NCI-H510A (cell line): Measurements from ENCODE around the gene STS.

Experiments used
- DNase-seq: peaks from one replicate; lab custom pipeline; 2025; lab: John Stamatoyannopoulos, UW

The STS gene

DNA sequence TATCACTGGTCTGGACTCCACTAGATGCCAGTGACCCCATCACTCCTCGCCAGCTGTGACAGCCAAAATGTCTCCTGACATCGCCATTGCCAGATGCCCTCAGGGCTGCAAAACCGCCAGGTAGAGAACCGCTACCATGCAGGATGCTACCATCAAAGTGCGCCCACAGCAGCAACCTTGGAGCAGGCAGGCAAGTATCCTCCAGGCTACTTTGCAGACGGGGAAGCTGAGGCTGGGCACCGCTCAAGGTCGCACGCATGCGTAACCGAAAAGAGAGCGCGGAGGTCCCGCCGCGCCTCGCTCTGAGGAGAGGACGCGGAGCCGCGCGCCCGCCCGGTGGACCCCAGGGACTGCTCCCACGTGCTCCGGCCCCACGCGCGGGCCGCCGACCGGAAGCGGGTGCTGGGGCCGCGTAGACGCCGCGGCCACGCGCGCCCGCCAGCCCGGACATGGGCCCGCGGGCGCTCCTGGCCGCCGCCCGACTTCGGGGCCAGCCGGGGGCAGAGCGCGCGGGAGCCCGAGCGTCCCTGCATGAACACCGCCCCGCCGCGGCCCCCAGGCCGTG is at the start of gene STS:
Gene STS (plus strand): TSS at position 300 of the 565 bp plus-strand sequence. CDS start 105,488 bp downstream, outside the sequence.
- DNase-seq = no peak

DNA sequence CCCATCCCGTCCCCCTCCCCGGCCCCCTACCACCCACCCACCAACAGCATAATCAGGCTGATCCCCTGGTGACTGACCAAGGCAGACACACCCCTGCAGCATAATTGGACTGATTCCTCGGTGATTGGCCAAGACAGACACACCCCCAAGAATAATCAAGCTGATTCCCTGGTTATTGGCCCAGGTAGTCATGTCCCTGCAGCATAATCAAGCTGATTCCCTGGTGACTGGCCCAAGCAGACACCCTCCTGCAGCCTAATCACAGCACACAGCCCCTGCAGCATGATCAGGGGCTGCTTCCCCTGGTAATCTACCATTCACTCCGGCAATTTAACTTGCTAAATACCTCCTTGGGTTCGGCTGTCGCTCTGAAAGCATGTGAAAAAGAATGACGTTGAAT is 47.5 kb upstream of the STS start:
- no peak for DNase-seq

GRCh38 chrX:7102119-7102518 is 45.4 kb upstream of the STS start:
- no peak for DNase-seq

DNA sequence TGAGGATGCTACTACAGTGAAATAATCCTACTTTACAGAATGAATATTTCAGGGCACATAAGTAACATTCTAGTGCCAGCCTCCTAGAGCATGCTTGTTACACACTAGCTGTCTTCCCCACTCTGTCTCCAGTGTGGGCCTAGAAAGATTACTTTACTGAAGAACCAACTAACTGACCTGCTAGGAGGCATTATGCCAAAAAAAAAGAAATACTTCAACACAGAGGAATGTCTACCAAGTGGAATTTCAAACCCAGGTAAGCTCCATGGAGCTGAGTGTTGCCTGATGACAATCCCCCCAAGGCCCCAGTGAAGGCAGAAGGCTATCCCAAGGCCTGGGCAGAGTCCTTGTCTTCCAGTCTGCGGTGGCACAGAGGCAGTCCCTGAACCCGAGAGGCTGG is 40.9 kb upstream of the STS start:
- no peak for DNase-seq

DNA sequence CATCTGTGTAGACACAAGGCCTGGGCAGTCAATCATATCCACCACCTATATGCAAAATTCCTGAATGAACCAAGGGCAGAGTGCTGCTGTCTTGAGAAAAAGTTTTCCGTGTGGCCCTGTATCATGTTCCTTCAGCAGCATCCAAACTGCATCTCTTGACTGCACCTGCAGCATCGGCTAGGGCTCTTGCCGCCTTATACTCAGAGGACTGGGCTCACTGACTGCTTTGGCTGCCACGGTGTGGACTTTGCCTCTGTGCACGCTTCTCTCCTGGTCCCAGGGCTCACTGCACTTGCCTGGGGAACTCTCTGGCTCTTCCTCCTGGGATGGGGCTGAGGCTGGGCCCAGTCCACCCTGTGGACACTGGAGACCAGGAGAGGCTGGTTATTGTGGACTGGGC is 39.5 kb upstream of the STS start:
- DNase-seq = no peak

DNA sequence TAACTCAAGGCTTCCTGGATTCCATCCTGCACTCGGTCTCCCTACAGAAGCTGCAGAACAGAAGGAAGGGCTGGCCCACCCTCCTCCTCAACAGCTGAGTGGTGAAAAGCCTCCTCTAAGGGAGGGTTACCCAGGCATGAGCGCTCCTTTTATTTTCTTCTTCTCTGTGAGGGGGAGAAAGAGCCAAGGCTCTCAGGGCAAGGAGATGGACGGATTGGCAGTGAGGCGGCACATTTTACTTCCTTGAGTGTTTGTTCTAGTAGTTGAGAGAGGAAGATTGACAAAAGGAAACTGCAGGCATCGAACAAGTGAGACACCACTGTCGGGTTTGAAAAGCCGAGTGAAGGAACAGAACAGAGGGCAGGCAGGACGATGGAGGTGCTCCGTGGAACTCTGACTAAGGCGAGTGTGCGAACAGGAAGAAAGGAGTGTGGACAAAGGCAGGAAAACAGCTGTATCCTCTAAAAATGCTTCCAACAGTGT is 38.4 kb upstream of the STS start:
- DNase-seq = no peak

DNA sequence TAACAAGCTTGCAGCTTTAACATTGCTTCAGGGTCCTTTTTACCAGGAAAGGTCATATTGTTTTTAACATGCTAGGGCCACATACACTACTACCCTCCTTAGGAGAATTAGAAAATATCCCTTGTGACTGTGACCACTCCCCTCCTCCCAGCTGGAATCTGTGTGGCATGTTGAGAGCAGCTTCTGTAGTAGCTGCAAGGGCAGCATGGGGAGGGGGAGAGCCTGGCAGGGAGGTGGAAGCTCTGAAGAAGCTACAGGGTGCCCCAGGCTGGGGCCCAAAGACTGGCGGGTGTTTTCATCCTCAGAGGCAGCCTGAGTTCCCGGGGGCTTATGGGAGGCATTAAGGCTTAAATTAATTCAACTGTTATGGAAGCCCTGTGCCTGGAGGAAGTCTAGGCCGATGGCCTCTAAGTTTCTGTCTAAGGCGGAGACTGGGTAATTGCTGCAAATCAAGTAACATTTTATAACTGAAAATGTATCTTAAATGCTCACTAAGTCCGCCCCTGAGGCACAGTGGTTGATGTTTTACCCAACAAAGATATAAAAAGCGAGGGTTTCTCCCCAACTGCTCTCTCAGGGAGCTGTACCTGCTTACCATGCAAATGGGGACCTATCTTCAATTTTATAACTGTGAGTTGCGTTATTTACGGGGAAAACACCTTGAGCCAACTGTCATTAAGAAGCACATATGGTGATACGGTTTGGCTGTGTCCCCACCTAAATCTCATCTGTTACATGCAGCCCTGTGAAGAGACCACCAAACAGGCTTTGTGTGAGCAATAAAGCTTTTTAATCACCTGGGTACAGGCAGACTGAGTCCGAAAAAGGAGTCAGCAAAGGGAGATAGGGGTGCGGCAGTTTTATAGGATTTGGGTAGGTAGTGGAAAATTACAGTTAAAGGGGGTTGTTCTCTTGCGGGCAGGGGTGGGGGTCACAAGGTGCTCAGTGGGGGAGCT is 37.4 kb upstream of the STS start:
- no peak for DNase-seq

DNA sequence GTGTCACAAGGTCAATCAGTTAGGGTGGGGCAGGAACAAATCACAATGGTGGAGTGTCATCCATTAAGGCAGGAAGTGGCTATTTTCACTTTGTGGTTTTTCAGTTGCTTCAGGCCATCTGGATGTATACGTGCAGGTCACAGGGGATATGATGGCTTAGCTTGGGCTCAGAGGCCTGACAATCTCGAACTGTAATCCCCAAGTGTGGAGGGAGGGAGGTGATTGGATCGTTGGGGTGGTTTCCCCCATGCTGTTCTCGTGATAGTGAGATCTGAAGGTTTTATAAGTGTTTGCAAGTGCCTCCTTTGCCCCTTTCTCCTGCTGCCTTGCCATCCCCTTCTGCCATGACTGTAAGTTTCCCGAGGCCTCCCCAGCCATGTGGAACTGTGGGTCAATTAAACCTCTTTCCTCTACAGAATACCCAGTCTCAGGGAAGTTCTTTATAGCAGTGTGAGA is 36.7 kb upstream of the STS start:
- DNase-seq = no peak

DNA sequence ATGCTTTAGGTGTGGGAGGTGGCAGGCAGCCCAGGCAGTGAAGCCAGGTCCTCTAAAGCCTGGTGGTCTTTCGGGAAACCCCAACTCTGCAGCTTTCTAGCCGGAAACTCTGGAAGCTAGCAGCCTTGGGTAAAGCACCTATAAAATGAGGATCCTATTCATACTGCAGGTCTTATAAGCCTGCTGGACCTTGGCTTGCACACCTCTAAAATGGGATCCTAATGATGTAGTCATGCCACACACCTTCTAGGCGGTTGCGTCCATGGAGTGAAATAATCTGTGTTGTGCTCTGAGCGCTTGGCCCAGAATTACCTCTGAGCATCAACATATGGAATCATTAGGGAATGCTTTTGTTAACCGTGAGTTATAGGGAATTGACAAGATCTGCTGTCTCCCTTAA is 36.0 kb upstream of the STS start:
- no peak for DNase-seq

DNA sequence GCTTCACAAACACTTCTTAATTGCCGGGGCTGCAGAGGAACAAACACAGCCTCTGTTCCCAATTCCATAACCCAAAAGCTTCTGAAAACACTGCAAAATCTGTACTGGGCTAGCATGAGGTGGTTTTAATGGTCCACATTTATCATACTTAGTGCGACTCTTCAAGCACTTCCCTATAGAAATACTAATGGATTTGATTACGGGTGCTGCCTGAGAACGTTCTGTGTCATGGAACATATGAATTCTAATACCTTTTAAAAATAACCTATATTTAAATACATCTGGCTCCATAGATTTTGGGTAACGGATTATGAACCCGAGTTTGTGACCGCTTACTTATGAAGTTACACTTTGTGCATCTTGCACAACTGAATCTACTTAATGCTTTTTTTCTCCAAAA is 35.4 kb upstream of the STS start:
- DNase-seq = no peak

- DNase-seq = no peak
Observed at GRCh38 chrX:7115557-7115956, 32.0 kb upstream of the STS start.

DNA sequence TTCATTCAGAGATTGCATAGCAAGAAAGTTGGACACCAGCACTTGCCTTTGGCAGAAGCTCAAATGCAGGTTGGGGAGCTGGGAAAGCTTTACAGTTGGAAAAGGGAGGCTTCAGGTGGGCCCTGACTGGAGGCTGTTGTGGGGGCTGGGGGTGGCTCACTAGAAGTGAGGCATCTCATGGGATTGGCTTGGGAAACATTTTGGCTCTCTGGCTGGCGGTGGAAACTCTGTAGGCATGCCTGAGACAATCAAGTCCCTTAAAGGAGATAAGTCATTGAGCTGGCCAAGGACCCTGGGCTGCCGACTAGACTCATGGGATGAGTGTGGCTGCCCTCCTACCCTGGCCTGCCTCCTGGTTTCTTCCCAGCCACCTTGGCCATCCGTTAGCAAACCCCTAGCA is 31.4 kb upstream of the STS start:
- DNase-seq = no peak

- DNase-seq = no peak
Observed at GRCh38 chrX:7117587-7117986, 29.9 kb upstream of the STS start.

GRCh38 chrX:7119950-7120877 is 27.3 kb upstream of the STS start:
- DNase-seq = peak; percentile 23

GRCh38 chrX:7120878-7121219 is 26.7 kb upstream of the STS start:
- no peak for DNase-seq

GRCh38 chrX:7127056-7127455 is 20.5 kb upstream of the STS start:
- no peak for DNase-seq

DNA sequence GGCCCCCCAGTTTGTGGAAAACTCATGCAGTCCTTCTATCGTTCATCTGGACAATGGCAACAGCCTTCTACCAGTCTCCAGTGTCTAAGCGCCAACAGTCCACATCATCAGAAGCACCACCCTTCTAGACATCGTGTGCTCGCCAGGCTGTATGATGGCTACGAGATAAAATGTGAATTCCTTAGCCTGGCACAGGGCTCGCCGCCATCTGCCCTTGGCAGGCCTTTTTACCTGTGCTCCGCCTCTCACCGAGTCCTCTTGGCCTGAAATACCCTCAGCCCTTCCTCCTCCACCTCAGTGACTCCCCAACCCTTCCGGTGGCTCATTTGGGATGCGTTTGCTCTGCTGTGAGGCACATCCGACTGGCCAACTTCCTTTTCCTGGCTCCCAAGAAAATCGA is 15.9 kb upstream of the STS start:
- no peak for DNase-seq

DNA sequence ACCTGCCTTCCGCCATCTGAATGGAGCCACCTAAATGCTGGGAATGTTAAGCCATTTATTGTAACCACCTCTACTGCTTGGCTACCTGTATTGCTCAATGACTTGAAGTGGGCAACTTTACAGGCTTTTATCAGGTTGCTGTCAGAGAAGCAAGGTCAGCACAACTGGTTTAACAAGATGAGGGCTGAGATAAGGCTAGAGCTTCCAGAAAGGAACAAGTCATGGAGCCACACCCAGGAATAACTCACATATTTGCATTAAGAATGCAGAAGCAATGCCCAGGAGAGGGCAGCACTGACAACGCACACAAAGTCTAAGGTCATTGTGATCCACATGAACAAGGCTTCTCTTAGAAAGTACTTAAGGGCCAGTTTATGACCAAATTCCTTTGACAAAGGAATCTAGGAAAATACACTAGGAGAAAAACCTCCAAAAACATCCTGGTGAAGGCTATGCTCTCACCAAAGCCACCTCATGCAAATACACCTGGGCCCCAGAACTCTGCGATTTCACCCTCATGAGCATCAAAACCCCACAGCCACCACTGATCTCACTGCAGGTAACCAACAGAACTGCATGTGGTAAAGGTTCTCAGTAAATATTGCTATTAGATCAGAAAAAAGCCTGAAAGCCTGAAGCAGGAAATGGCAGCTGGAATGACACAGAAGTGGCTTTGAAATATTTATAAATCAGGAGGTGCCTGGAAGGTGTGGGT is 15.0 kb upstream of the STS start:
- DNase-seq = peak; percentile 73

DNA sequence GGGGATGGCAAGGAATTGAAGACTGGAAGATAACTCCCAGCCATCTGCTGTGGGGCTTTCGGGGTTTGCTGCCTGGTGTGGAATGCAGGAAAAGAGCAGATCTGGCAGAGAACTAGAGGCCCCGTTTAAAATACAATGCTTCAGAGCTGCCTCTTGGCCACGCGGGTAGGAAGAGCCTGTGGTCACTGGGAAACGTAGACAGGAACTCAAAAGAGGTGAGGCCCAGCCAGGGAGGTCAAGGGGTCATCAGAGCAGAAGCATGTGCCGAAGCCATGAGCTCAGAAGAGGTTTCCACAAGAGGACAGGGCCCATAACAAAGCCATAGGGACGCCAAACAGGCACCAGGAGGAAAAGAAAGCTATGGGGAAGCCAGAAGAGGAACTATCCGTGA is 14.5 kb upstream of the STS start:
- no peak for DNase-seq

DNA sequence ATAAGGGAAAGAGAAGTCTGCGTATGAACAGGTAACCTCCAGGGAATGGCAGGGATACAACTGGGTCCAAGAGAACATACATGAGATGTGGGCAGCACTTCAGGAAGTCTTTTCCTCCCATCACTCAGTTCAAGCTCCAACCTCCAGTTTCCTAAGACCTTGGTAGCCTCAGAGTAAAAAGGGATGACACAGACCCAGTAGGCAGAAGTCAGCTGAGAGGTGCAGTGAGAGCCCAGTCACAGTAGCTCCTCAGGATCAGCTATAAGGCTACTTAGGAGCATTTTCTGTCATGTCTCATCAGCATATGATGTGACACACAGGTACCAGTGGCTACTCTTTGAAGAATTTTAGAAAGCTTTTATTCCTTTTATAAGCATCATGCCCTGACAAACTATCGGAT is 12.5 kb upstream of the STS start:
- no peak for DNase-seq

GRCh38 chrX:7139202-7140081 is 8.1 kb upstream of the STS start:
- no peak for DNase-seq
